B cell (primary cell): ENCODE measurements around the gene KRTAP12-2.

Experiments used
- CTCF ChIP-seq: fragments of 200-600 bp; IDR thresholded peaks from one replicate; pipeline ENCODE4 v1.8.0; 2022; ENCODE audit warnings: antibody characterized with exemption, mild to moderate bottlenecking
- EZH2 ChIP-seq: IDR thresholded peaks from 2 replicates; pipeline ENCODE4 v1.6.1; 2012; ENCODE audit warnings: borderline replicate concordance, low read depth, mild to moderate bottlenecking, moderate library complexity, low read length; ENCODE audit not compliant: insufficient read depth, poor library complexity, severe bottlenecking

- TF ChIP-seq CTCF (no peak), EZH2 (no peak)
These were observed 2.0 kb downstream of the KRTAP12-2 start for GRCh38 chr21:44664691-44665090.
